Endothelial cell of umbilical vein (primary cell): ENCODE measurements around the gene PRMT7. TPM values are rescaled to one million over a fixed set of nuclear protein-coding genes. Genes with fewer than 3 reads are reported as not detected.

ENCODE experiments used
- BruUV-seq: library from RNA; stranded (reverse); fragments of 400-500 nt; replicated peaks from 2 replicates; lab custom pipeline; 2021; lab: Mats Ljungman, UMichigan
- CTCF ChIA-PET: fragments of 300-600, 350-600 bp; sonication (Branson Sonifier 250); formaldehyde crosslinking; loops from one replicate; lab custom pipeline; 2021; ENCODE audit warnings: antibody characterized with exemption, inconsistent platforms; lab: Charles Lee
- POLR2A ChIA-PET: fragments of 300-600, 350-600 bp; sonication (Branson Sonifier 250); formaldehyde crosslinking; loops from one replicate; lab custom pipeline; 2021; ENCODE audit warnings: antibody characterized with exemption, inconsistent platforms; lab: Charles Lee
- DNase-seq: peaks from one replicate; pipeline ENCODE4 v3.0.0-alpha.2; 2011; ENCODE audit warnings: low read depth, low spot score
- FAIRE-seq: peaks from 2 replicates; lab custom pipeline; 2011; peaks lifted over from hg19 to GRCh38; lab: Jason Lieb, UNC
- H2AFZ ChIP-seq: 2 replicates; pipeline ENCODE4 v1.6.0; 2012; ENCODE audit warnings: low read depth, low read length, control low read depth, inconsistent platforms
- H3K27ac ChIP-seq: 2 replicates; pipeline ENCODE4 v1.5.1; 2011; ENCODE audit warnings: low read depth, mild to moderate bottlenecking, control low read depth, low read length, moderate library complexity; ENCODE audit not compliant: insufficient read depth
- H3K27me3 ChIP-seq, 2 experiments: 2 replicates each; pipeline versions ENCODE4 v1.6.0 to v1.6.1; 2011; ENCODE audit warnings: low read length in 2 of 2, mixed read lengths in 1 of 2; ENCODE audit not compliant: control insufficient read depth in 2 of 2, insufficient read depth in 2 of 2
- H3K36me3 ChIP-seq, 2 experiments: 2 replicates in 1 of 2; 3 replicates in 1 of 2; pipeline ENCODE4 v1.5.1; 2011; ENCODE audit warnings: low read length in 2 of 2, mild to moderate bottlenecking in 1 of 2, moderate library complexity in 1 of 2; ENCODE audit not compliant: control insufficient read depth in 2 of 2, insufficient read depth in 2 of 2; ENCODE audit errors: extremely low read depth in 1 of 2
- H3K4me1 ChIP-seq: 3 replicates; pipeline ENCODE4 v1.5.1; 2011; ENCODE audit warnings: mild to moderate bottlenecking, low read length; ENCODE audit not compliant: control insufficient read depth, insufficient read depth; ENCODE audit errors: extremely low read depth
- H3K4me2 ChIP-seq: 2 replicates; pipeline ENCODE4 v1.6.1; 2011; ENCODE audit warnings: low read length, control low read depth, mixed read lengths; ENCODE audit not compliant: insufficient read depth
- H3K4me3 ChIP-seq, 3 experiments: fragments of 200-600 bp in 1 of 3; sonication (generic), shearing (Covaris generic) in 1 of 3; replicated peaks in 1 of 3; 2 replicates each; pipeline ENCODE4 v1.5.1; 2011 to 2016; ENCODE audit warnings: control low read depth in 3 of 3, low read length in 3 of 3, mild to moderate bottlenecking in 2 of 3, inconsistent platforms in 1 of 3, low read depth in 1 of 3, moderate library complexity in 1 of 3; ENCODE audit not compliant: insufficient read depth in 1 of 3
- H3K79me2 ChIP-seq: 2 replicates; pipeline ENCODE4 v1.6.0; 2012; ENCODE audit warnings: low read length, inconsistent platforms; ENCODE audit not compliant: control insufficient read depth, insufficient read depth
- H3K9ac ChIP-seq: replicated peaks from 2 replicates; pipeline ENCODE3; 2011; ENCODE audit warnings: low read length, control low read depth; ENCODE audit not compliant: insufficient read depth; ENCODE audit errors: extremely low read depth
- H3K9me1 ChIP-seq: replicated peaks from 3 replicates; pipeline ENCODE4 v1.6.0; 2011; ENCODE audit warnings: mild to moderate bottlenecking, low read length; ENCODE audit not compliant: control insufficient read depth, insufficient read depth; ENCODE audit errors: extremely low read depth
- H3K9me3 ChIP-seq: replicated peaks from 2 replicates; pipeline ENCODE4 v1.5.1; 2012; ENCODE audit warnings: low read length, inconsistent platforms; ENCODE audit not compliant: control insufficient read depth, insufficient read depth
- H4K20me1 ChIP-seq: replicated peaks from 2 replicates; pipeline ENCODE3; 2011; ENCODE audit warnings: mild to moderate bottlenecking, low read length; ENCODE audit not compliant: control insufficient read depth, insufficient read depth; ENCODE audit errors: extremely low read depth
- EZH2 ChIP-seq: IDR thresholded peaks from 2 replicates; pipeline ENCODE4 v1.6.1; 2012; ENCODE audit warnings: borderline replicate concordance, low read depth, mild to moderate bottlenecking, moderate library complexity, low read length, inconsistent platforms; ENCODE audit not compliant: severe bottlenecking
- FOS ChIP-seq: IDR thresholded peaks from 2 replicates; pipeline ENCODE4 v1.6.1; 2011; ENCODE audit warnings: mild to moderate bottlenecking, low read length, moderate library complexity, borderline replicate concordance; ENCODE audit not compliant: insufficient read depth
- GATA2 ChIP-seq: IDR thresholded peaks from 2 replicates; pipeline ENCODE4 v1.7.0; 2011; ENCODE audit warnings: low read depth, mild to moderate bottlenecking, moderate library complexity, mixed read lengths, low read length; ENCODE audit not compliant: insufficient read length, insufficient read depth
- JUN ChIP-seq: IDR thresholded peaks from 2 replicates; pipeline ENCODE4 v1.6.1; 2011; ENCODE audit warnings: borderline replicate concordance, low read depth; ENCODE audit not compliant: insufficient read length, insufficient read depth
- MYC ChIP-seq: IDR thresholded peaks from one replicate; pipeline ENCODE4 v1.6.1; 2011; ENCODE audit warnings: mild to moderate bottlenecking, low read depth, low read length
- POLR2A ChIP-seq: IDR thresholded peaks from 2 replicates; pipeline ENCODE4 v1.6.1; 2012; ENCODE audit warnings: low read depth, mild to moderate bottlenecking, control low read depth, low read length
- POLR2AphosphoS5 ChIP-seq: IDR thresholded peaks from 2 replicates; pipeline ENCODE4 v1.6.1; 2012; ENCODE audit warnings: low read depth, mild to moderate bottlenecking, control low read depth, low read length, moderate library complexity; ENCODE audit not compliant: insufficient read depth
- dilution Hi-C: fragments of 300-500 bp; cut with MboI; formaldehyde crosslinking; loops from one replicate; pipeline ENCODE4 v1.15.0; 2019; ENCODE audit warnings: low sequenced_read_pairs; ENCODE audit not compliant: extremely low pct_ligation_motif_present
- intact Hi-C: fragments of 100-400 bp; cut with micrococcal nuclease; formaldehyde crosslinking; loops from one replicate; pipeline ENCODE4 v1.10.0; 2022
- polyA plus RNA-seq, 4 experiments: library from polyadenylated mRNA; depleted of rRNA in 3 of 4; stranded (reverse) in 3 of 4; unstranded in 1 of 4; fragments of >200 nt; gene quantifications; 2 replicates each; pipeline versions ENCODE4 v1.2.1 to v1.2.3, GENCODE V29; 2011 to 2012; ENCODE audit warnings: missing spikeins in 1 of 4
- total RNA-seq: library from RNA; stranded (reverse); gene quantifications from 2 replicates; pipeline ENCODE4 v1.2.3, GENCODE V29; 2021
- TF ChIP-seq, protein P1 (sequence below), 2 donors: IDR thresholded peaks; 1 replicate in 1 of 2; 2 replicates in 1 of 2; pipeline ENCODE4 v1.5.1; 2011; ENCODE audit warnings: low read length in 2 of 2, mild to moderate bottlenecking in 2 of 2, moderate library complexity in 2 of 2, control low read depth in 1 of 2, inconsistent platforms in 1 of 2, low read depth in 1 of 2; ENCODE audit not compliant: insufficient read depth in 1 of 2; ENCODE audit errors: extremely low read depth in 1 of 2
- TF ChIP-seq, protein P2 (sequence below): IDR thresholded peaks from 2 replicates; pipeline ENCODE4 v1.6.1; 2011; ENCODE audit not compliant: insufficient read depth, insufficient read length

PRMT7 gene
- total and polyA plus RNA-seq, 2 donors (not counting 3 experiments of a cell fraction or from before 2014, with no cell fraction given), result 43.4 to 57.9 TPM

DNA sequence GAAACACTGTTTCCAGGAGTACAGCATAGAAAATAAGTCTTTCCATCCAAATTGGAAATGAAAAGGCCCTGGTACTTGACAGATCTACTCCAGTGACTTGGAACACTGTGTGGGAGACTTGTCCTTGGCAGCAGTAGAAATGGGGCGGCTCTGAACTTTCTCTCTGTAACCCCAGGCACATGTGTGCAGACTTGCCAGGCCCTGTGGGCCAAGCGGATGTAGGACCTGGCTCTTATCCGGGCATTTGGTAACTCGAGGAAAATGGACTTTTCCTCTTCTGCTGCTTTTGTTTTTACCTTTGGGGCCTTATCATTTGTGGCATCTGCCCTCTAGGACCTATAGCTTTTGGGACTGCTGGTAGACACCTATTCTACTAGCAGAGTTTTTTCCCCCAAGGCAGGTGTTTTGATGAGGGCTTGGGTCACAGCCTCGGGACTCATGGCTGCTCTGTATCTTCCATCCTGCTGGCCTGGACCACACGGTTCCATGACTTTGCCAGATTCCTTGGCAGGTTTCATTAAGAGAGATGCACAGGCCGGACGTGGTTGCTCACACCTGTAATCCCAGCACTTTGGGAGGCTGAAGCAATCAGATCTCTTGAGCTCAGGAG lies 94.0 kb downstream of the PRMT7 start:
- no peak for TF ChIP-seq GATA2
- TF ChIP-seq JUN, result no peak
- no peak for TF ChIP-seq FOS
- TF ChIP-seq POLR2AphosphoS5, result no peak
- TF ChIP-seq POLR2A, result no peak
- TF ChIP-seq MYC, result no peak
- TF ChIP-seq, protein P1, sequence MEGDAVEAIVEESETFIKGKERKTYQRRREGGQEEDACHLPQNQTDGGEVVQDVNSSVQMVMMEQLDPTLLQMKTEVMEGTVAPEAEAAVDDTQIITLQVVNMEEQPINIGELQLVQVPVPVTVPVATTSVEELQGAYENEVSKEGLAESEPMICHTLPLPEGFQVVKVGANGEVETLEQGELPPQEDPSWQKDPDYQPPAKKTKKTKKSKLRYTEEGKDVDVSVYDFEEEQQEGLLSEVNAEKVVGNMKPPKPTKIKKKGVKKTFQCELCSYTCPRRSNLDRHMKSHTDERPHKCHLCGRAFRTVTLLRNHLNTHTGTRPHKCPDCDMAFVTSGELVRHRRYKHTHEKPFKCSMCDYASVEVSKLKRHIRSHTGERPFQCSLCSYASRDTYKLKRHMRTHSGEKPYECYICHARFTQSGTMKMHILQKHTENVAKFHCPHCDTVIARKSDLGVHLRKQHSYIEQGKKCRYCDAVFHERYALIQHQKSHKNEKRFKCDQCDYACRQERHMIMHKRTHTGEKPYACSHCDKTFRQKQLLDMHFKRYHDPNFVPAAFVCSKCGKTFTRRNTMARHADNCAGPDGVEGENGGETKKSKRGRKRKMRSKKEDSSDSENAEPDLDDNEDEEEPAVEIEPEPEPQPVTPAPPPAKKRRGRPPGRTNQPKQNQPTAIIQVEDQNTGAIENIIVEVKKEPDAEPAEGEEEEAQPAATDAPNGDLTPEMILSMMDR (IDR thresholded peaks at IDR 0.05; ENCODE audit: extremely low read depth in 1 of 2, insufficient read depth in 1 of 2, low read depth in 1 of 2, low read length in 2 of 2), result no peak
- TF ChIP-seq, protein P2, sequence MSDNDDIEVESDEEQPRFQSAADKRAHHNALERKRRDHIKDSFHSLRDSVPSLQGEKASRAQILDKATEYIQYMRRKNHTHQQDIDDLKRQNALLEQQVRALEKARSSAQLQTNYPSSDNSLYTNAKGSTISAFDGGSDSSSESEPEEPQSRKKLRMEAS, result no peak
- TF ChIP-seq EZH2, result no peak
- H3K9me1 ChIP-seq, result no peaks in the 10 kb centered on the region
- no peaks in the 10 kb centered on the region for H3K79me2 ChIP-seq
- intact Hi-C loops (no loop called here), dilution Hi-C loops (no loop called here)
- DNase-seq (no peak), FAIRE-seq (no peak)
- no peak overlapping the region for H3K4me2 ChIP-seq
- H3K27me3 ChIP-seq, result peaks cover 5 to 15% of the 10 kb centered on the region in 2 experiments
- no peak overlapping the region for H2AFZ ChIP-seq
- no peaks in the 10 kb centered on the region for H3K36me3 ChIP-seq
- H3K4me3 ChIP-seq, result no peak overlapping the region
- H3K9me3 ChIP-seq, result no peaks in the 10 kb centered on the region
- H4K20me1 ChIP-seq, result no peaks in the 10 kb centered on the region
- no TSS peak for BruUV-seq
- no peak overlapping the region for H3K27ac ChIP-seq
- H3K9ac ChIP-seq, result no peak overlapping the region
- ChIA-PET POLR2A (no interaction called here), CTCF (no interaction called here)
- H3K4me1 ChIP-seq, result no peaks in the 10 kb centered on the region
